ENCODE data around the gene POLR1G. TPM values are rescaled to one million over a fixed set of nuclear protein-coding genes. Genes with fewer than 3 reads are reported as not detected.
"Not testable (repeated sequence)": the region's sequence is repeated elsewhere in the genome, so short reads cannot be mapped to it uniquely, and the experiment has no call there.

The POLR1G gene
- polyA plus RNA-seq, 1 of the 3 experiments (the other 2 are of a cell fraction): 11.9 TPM

DNA sequence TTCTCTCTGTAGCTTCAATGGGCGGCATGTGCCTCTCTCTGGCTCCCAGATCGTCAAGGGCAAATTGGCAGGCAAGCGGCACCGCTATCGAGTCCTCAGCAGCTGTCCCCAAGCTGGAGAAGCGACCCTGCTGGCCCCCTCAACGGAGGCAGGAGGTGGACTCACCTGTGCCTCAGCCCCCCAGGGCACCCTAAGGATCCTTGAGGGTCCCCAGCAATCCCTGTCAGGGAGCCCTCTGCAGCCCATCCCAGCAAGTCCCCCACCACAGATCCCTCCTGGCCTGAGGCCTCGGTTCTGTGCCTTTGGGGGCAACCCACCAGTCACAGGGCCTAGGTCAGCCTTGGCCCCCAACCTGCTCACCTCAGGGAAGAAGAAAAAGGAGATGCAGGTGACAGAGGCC lies 1.7 kb downstream of the POLR1G start (continued):
- TF ChIP-seq, protein P1, sequence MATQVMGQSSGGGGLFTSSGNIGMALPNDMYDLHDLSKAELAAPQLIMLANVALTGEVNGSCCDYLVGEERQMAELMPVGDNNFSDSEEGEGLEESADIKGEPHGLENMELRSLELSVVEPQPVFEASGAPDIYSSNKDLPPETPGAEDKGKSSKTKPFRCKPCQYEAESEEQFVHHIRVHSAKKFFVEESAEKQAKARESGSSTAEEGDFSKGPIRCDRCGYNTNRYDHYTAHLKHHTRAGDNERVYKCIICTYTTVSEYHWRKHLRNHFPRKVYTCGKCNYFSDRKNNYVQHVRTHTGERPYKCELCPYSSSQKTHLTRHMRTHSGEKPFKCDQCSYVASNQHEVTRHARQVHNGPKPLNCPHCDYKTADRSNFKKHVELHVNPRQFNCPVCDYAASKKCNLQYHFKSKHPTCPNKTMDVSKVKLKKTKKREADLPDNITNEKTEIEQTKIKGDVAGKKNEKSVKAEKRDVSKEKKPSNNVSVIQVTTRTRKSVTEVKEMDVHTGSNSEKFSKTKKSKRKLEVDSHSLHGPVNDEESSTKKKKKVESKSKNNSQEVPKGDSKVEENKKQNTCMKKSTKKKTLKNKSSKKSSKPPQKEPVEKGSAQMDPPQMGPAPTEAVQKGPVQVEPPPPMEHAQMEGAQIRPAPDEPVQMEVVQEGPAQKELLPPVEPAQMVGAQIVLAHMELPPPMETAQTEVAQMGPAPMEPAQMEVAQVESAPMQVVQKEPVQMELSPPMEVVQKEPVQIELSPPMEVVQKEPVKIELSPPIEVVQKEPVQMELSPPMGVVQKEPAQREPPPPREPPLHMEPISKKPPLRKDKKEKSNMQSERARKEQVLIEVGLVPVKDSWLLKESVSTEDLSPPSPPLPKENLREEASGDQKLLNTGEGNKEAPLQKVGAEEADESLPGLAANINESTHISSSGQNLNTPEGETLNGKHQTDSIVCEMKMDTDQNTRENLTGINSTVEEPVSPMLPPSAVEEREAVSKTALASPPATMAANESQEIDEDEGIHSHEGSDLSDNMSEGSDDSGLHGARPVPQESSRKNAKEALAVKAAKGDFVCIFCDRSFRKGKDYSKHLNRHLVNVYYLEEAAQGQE (IDR thresholded peaks at IDR 0.05; ENCODE audit: low read depth, low read length): no peak
- TF ChIP-seq RCOR1 (IDR thresholded peaks at IDR 0.05; ENCODE audit: low read length) (no peak), SMC3 (IDR thresholded peaks at IDR 0.05; ENCODE audit: low read depth, low read length) (no peak), FOXM1 (IDR thresholded peaks at IDR 0.05; ENCODE audit: low read depth) (no peak), RFX5 (IDR thresholded peaks at IDR 0.05; ENCODE audit: low read length) (no peak)

DNA sequence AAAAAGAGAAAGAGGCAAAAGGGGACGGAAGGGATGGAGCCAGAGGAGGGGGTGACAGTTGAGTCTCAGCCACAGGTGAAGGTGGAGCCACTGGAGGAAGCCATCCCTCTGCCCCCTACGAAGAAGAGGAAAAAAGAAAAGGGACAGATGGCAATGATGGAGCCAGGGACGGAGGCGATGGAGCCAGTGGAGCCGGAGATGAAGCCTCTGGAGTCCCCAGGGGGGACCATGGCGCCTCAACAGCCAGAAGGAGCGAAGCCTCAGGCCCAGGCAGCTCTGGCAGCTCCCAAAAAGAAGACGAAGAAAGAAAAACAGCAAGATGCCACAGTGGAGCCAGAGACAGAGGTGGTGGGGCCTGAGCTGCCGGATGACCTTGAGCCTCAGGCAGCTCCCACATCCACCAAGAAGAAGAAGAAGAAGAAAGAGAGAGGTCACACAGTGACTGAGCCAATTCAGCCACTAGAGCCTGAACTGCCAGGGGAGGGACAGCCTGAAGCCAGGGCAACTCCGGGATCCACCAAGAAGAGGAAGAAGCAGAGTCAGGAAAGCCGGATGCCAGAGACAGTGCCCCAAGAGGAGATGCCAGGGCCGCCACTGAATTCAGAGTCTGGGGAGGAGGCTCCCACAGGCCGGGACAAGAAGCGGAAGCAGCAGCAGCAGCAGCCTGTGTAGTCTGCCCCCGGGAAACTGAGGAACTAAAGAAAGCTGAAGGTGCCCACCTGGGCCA lies 2.5 kb downstream of the POLR1G start:
- H4K20me1 ChIP-seq (ENCODE audit: insufficient read depth): no peaks in the 10 kb centered on the region
- DNase-seq: no peak
- H3K4me1 ChIP-seq (ENCODE audit: control insufficient read depth in 1 of 2, insufficient read depth in 2 of 2, low read depth in 1 of 2, low read length in 1 of 2): peaks cover 5 to 18% of the 10 kb centered on the region in 2 experiments; a peak in 2 of 4 replicates
- H3K79me2 ChIP-seq (ENCODE audit: insufficient read depth): peaks cover 34% of the 10 kb centered on the region
- H3K4me2 ChIP-seq: no peak overlapping the region
- H3K9me2 ChIP-seq: no peaks in the 10 kb centered on the region
- H2AFZ ChIP-seq (ENCODE audit: low read depth): no peak overlapping the region
- ChIA-PET CTCF (interaction anchor here (1.7 to 2.7 kb wide), 2 partner anchors 70 to 77 kb away, joined by 4 to 14 read pairs; no protein-coding TSS in a partner anchor), POLR2A (no interaction called here)
- H3K4me3 ChIP-seq (ENCODE audit: low read depth in 2 of 2, low read length in 1 of 2): no peak overlapping the region
- H3K9ac ChIP-seq: no peak overlapping the region
- WGBS (ENCODE audit: low lambda C conversion rate): 88% methylated on average over 15 of the region's 15 CpGs
- no peaks in the 10 kb centered on the region for H3K27me3 ChIP-seq (ENCODE audit: insufficient read depth)
- no peaks in the 10 kb centered on the region for H3K9me3 ChIP-seq
- peaks cover 9 to 31% of the 10 kb centered on the region in 2 experiments for H3K36me3 ChIP-seq (replicated peaks in 1 of 2; ENCODE audit: control insufficient read depth in 1 of 2, insufficient read depth in 2 of 2, low read length in 1 of 2)
- H3F3A ChIP-seq (replicated peaks; ENCODE audit: insufficient read depth): peaks cover 12% of the 10 kb centered on the region
- TF ChIP-seq MEF2A (IDR thresholded peaks at IDR 0.05; ENCODE audit: borderline replicate concordance, low read depth) (no peak), RXRA (IDR thresholded peaks at IDR 0.05; ENCODE audit: borderline replicate concordance, low read depth) (no peak), RCOR1 (IDR thresholded peaks at IDR 0.05; ENCODE audit: low read length) (no peak), SIN3A (IDR thresholded peaks at IDR 0.05; ENCODE audit: borderline replicate concordance, low read depth, low read length) (no peak), TAF1 (IDR thresholded peaks at IDR 0.05; ENCODE audit: borderline replicate concordance, low read depth, low read length) (no peak), SMC3 (IDR thresholded peaks at IDR 0.05; ENCODE audit: low read depth, low read length) (no peak)
- TF ChIP-seq, protein P2, sequence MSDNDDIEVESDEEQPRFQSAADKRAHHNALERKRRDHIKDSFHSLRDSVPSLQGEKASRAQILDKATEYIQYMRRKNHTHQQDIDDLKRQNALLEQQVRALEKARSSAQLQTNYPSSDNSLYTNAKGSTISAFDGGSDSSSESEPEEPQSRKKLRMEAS (IDR thresholded peaks at IDR 0.05; ENCODE audit: low read depth): no peak
- no peak overlapping the region for H3K27ac ChIP-seq (ENCODE audit: low read depth in 2 of 2, low read length in 1 of 2)

DNA sequence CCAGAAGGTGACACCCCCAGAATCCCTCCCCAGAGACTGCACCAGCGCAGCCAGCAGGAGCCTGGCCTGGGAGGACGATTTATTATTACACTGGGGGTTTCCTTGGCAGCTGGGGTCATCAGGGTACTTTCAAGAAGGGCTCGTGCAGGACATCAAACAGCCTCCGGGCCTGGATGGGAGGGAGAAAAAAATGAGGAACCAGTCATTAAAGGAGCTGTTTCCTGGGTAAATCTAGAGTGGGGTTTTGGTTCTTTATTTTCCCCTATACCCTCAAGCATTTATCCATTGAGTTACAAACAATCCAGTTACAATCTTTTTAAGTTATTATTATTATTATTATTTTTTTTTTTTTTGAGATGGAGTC lies 3.1 kb downstream of the POLR1G start:
- Histone ChIP-seq H3K27me3 (ENCODE audit: insufficient read depth) (no peaks in the 10 kb centered on the region), H3F3A (replicated peaks; ENCODE audit: insufficient read depth) (peaks cover 12% of the 10 kb centered on the region), H3K9me3 (no peaks in the 10 kb centered on the region), H3K4me2 (no peak overlapping the region), H3K79me2 (ENCODE audit: insufficient read depth) (peaks cover 30% of the 10 kb centered on the region), H3K36me3 (replicated peaks in 1 of 2; ENCODE audit: control insufficient read depth in 1 of 2, insufficient read depth in 2 of 2, low read length in 1 of 2) (peaks cover 12 to 36% of the 10 kb centered on the region in 2 experiments), H3K27ac (ENCODE audit: low read depth in 2 of 2, low read length in 1 of 2) (no peak overlapping the region), H3K4me3 (ENCODE audit: low read depth in 2 of 2, low read length in 1 of 2) (no peak overlapping the region), H4K20me1 (ENCODE audit: insufficient read depth) (no peaks in the 10 kb centered on the region), H2AFZ (ENCODE audit: low read depth) (no peak overlapping the region), H3K9ac (no peak overlapping the region), H3K9me2 (no peaks in the 10 kb centered on the region), H3K4me1 (ENCODE audit: control insufficient read depth in 1 of 2, insufficient read depth in 2 of 2, low read depth in 1 of 2, low read length in 1 of 2) (peaks cover 4 to 13% of the 10 kb centered on the region in 2 experiments; a peak in 2 of 4 replicates)
- ChIA-PET POLR2A (no interaction called here), CTCF (interaction anchor here (0.6 to 2.7 kb wide), 3 partner anchors 69 to 76 kb away, joined by 3 to 14 read pairs (median 4); no protein-coding TSS in a partner anchor)
- TF ChIP-seq TCF12 (IDR thresholded peaks at IDR 0.05) (no peak), RCOR1 (IDR thresholded peaks at IDR 0.05; ENCODE audit: low read length) (no peak), ELF1 (IDR thresholded peaks at IDR 0.05) (no peak)
- TF ChIP-seq, protein P3, sequence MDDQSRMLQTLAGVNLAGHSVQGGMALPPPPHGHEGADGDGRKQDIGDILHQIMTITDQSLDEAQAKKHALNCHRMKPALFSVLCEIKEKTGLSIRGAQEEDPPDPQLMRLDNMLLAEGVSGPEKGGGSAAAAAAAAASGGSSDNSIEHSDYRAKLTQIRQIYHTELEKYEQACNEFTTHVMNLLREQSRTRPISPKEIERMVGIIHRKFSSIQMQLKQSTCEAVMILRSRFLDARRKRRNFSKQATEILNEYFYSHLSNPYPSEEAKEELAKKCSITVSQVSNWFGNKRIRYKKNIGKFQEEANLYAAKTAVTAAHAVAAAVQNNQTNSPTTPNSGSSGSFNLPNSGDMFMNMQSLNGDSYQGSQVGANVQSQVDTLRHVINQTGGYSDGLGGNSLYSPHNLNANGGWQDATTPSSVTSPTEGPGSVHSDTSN (IDR thresholded peaks at IDR 0.05): no peak
- WGBS (ENCODE audit: low lambda C conversion rate): 81% methylated on average over 4 of the region's 4 CpGs
- DNase-seq: no peak

DNA sequence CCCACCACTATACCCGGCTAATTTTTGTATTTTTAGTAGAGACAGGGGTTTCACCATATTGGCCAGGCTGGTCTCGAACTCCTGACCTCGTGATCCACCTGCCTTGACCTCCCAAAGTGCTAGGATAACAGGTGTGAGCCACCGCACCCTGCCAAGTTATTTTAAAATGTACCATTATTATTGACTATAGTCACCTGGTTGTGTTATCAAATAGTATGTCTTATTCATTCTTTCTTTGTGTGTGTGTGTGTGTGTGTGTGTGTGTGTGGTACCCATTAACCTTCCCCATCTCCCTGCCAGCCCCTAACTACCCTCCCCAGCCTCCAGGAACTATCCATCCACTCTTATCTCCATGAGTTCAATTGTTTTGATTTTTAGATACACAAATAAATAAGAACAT lies 3.9 kb downstream of the POLR1G start:
- H3K9me3 ChIP-seq; H4K20me1 ChIP-seq (ENCODE audit: insufficient read depth); DNase-seq; H3K4me2 ChIP-seq; H2AFZ ChIP-seq (ENCODE audit: low read depth); H3K9me2 ChIP-seq; POLR2A ChIA-PET; H3K9ac ChIP-seq; H3K27ac ChIP-seq (ENCODE audit: low read depth in 2 of 2, low read length in 1 of 2); H3K27me3 ChIP-seq (ENCODE audit: insufficient read depth); H3K4me3 ChIP-seq (ENCODE audit: low read depth in 2 of 2, low read length in 1 of 2); H3K4me1 ChIP-seq (ENCODE audit: control insufficient read depth in 1 of 2, insufficient read depth in 2 of 2, low read depth in 1 of 2, low read length in 1 of 2): not testable (repeated sequence)
- CTCF ChIA-PET: interaction anchor here (1.7 kb wide), 1 partner anchor 68 kb away, joined by 4 read pairs; no protein-coding TSS in a partner anchor
- peaks cover 16 to 41% of the 10 kb centered on the region in 2 experiments for H3K36me3 ChIP-seq (replicated peaks in 1 of 2; ENCODE audit: control insufficient read depth in 1 of 2, insufficient read depth in 2 of 2, low read length in 1 of 2)
- peaks cover 12% of the 10 kb centered on the region for H3F3A ChIP-seq (replicated peaks; ENCODE audit: insufficient read depth)
- H3K79me2 ChIP-seq (ENCODE audit: insufficient read depth): peaks cover 32% of the 10 kb centered on the region
- 98% methylated on average over 4 of the region's 4 CpGs for WGBS (ENCODE audit: low lambda C conversion rate)
